ENCODE measurements around the gene PRCC. TPM values are rescaled to one million over a fixed set of nuclear protein-coding genes. Genes with fewer than 3 reads are reported as not detected.

Gene PRCC
- total and polyA plus RNA-seq, 2 of the 4 experiments (the other 2 are of a cell fraction) = 10.6 to 59.6 TPM

- no peaks in the 10 kb centered on the region for H3K9me1 ChIP-seq (ENCODE audit: insufficient read depth, low read length)
- no CpG with 5 or more reads among the region's 1 CpG for WGBS, 2 experiments (ENCODE audit: extremely low coverage in 2 of 2, insufficient read length in 1 of 2)
- H2BK20ac ChIP-seq (ENCODE audit: low read depth, low read length) = no peak overlapping the region
- H3K9ac ChIP-seq (ENCODE audit: low read depth, low read length) = no peak overlapping the region
- intact Hi-C loops (cut with micrococcal nuclease) (no loop called here), dilution Hi-C loops (cut with HindIII; ENCODE audit: low sequenced_read_pairs, unreplicated experiment) (no loop called here), in situ Hi-C loops (cut with MboI; ENCODE audit: low sequenced_read_pairs) (no loop called here)
- peaks cover 40% of the 10 kb centered on the region for H3K27me3 ChIP-seq (ENCODE audit: control insufficient read depth, insufficient read depth, low read length)
- no peak overlapping the region for H2AFZ ChIP-seq (replicated peaks; ENCODE audit: low read length, poor library complexity)
- no peak overlapping the region for H4K5ac ChIP-seq (ENCODE audit: low read depth, low read length)
- no peak overlapping the region for H3K4me3 ChIP-seq (ENCODE audit: insufficient read depth, low read depth, low read length)
- no peak overlapping the region for H3K23ac ChIP-seq (ENCODE audit: low read depth, low read length)
- ATAC-seq (ENCODE audit: low read depth) (no peak), DNase-seq (no peak)
- BruUV-seq (replicated peaks) = no TSS peak
- no peak overlapping the region for H3K4ac ChIP-seq (ENCODE audit: low read depth, low read length)
- TF ChIP-seq BHLHE40 (IDR thresholded peaks at IDR 0.05; ENCODE audit: low read depth, low read length) (no peak), SMC3 (IDR thresholded peaks at IDR 0.05; ENCODE audit: low read depth, low read length) (no peak), NFE2L2 (IDR thresholded peaks at IDR 0.05; ENCODE audit: low read depth, low read length) (no peak), RAD21 (IDR thresholded peaks at IDR 0.05; ENCODE audit: low read length) (no peak), CTCF (conservative IDR thresholded peaks at IDR 0.05; ENCODE audit: low read depth, low read length) (no peak), MAZ (IDR thresholded peaks at IDR 0.05; ENCODE audit: borderline replicate concordance, low read depth, low read length) (no peak), MAFK (IDR thresholded peaks at IDR 0.05; ENCODE audit: low read depth, low read length) (no peak), CHD1 (IDR thresholded peaks at IDR 0.05; ENCODE audit: low read depth, low read length) (no peak), USF2 (IDR thresholded peaks at IDR 0.05; ENCODE audit: low read depth, low read length) (no peak), FOS (IDR thresholded peaks at IDR 0.05; ENCODE audit: low read depth, low read length) (no peak), CEBPB (IDR thresholded peaks at IDR 0.05; ENCODE audit: low read depth, low read length) (no peak), RCOR1 (IDR thresholded peaks at IDR 0.05; ENCODE audit: insufficient replicate concordance, low read length) (no peak), RFX5 (IDR thresholded peaks at IDR 0.05; ENCODE audit: low read depth, low read length) (no peak), ELK1 (IDR thresholded peaks at IDR 0.05; ENCODE audit: borderline replicate concordance, low read depth, low read length) (no peak), MXI1 (IDR thresholded peaks at IDR 0.05; ENCODE audit: borderline replicate concordance, low read depth, low read length) (no peak)
- no peak overlapping the region for H2BK120ac ChIP-seq (ENCODE audit: low read depth, low read length)
- H2AK5ac ChIP-seq (ENCODE audit: low read depth, low read length) = no peak overlapping the region
- H3K27ac ChIP-seq (ENCODE audit: insufficient read depth, low read length) = no peak overlapping the region
- H2BK15ac ChIP-seq (ENCODE audit: low read depth, low read length) = no peak overlapping the region
- no peaks in the 10 kb centered on the region for H4K20me1 ChIP-seq (ENCODE audit: insufficient read depth, low read length)
- ChIA-PET POLR2A (ENCODE audit: unreplicated experiment) (no interaction called here), CTCF (interaction anchor here (0.6 to 1.4 kb wide), 4 partner anchors 9 to 17 kb away, joined by 3 to 6 read pairs (median 3); no protein-coding TSS in a partner anchor)
- H3K79me1 ChIP-seq (ENCODE audit: low read depth in 1 of 2, low read length in 2 of 2) = no peaks in the 10 kb centered on the region
- H3K56ac ChIP-seq (ENCODE audit: extremely low read depth, insufficient read depth, low read length) = no peak overlapping the region
- H3K9me3 ChIP-seq (ENCODE audit: control insufficient read depth, insufficient read depth, low read length) = 0 out of 2 replicates have a peak, but pooled peaks cover 2% of the 10 kb centered on the region
- H2BK5ac ChIP-seq (ENCODE audit: low read depth, low read length, poor library complexity, severe bottlenecking) = no peak overlapping the region
- H3K4me2 ChIP-seq (ENCODE audit: low read depth, low read length) = no peak overlapping the region
- H3K18ac ChIP-seq (ENCODE audit: low read depth, low read length) = no peak overlapping the region
- no peak overlapping the region for H4K8ac ChIP-seq (ENCODE audit: low read depth in 2 of 2, low read length in 2 of 2)
- H2AK9ac ChIP-seq (replicated peaks; ENCODE audit: low read depth, low read length, poor library complexity) = no peak overlapping the region
- no peaks in the 10 kb centered on the region for H3K4me1 ChIP-seq (ENCODE audit: control insufficient read depth, insufficient read depth, low read length)
- no peak overlapping the region for H4K91ac ChIP-seq (ENCODE audit: insufficient read depth, low read depth, low read length)
- H3K36me3 ChIP-seq (ENCODE audit: control insufficient read depth, insufficient read depth, low read length) = no peaks in the 10 kb centered on the region
- H3K14ac ChIP-seq (replicated peaks; ENCODE audit: low read depth, low read length) = no peak overlapping the region
Measured at GRCh38 chr1:156822680-156823079, 55.3 kb downstream of the PRCC start.

Data from IMR-90 (cell line).